Cardiac fibroblast (primary cell): ENCODE results near the gene MRPS6.

Source experiments
- DNase-seq, 2 donors: peaks; one replicate each; pipeline versions ENCODE4 v3.0.0 to v3.0.0-alpha.2; 2010; ENCODE audit warnings: low read depth in 2 of 2
- H3K4me3 ChIP-seq, 2 donors: replicated peaks in 1 of 2; 1 replicate in 1 of 2; 2 replicates in 1 of 2; pipeline ENCODE4 v1.5.1; 2011; ENCODE audit warnings: low read depth in 2 of 2, low read length in 2 of 2, mild to moderate bottlenecking in 2 of 2, moderate library complexity in 1 of 2
- CTCF ChIP-seq: IDR thresholded peaks from one replicate; pipeline ENCODE4 v1.5.1; 2011; ENCODE audit warnings: low read depth, mild to moderate bottlenecking, low read length, inconsistent platforms

MRPS6 gene

GRCh38 chr21:34073032-34073748, at the start of gene MRPS6, which contains the start of gene SLC5A3:
Gene MRPS6 (plus strand): TSS chr21:34073578. CDS start chr21:34073701, 123 bp downstream.
Gene SLC5A3 (plus strand): TSS chr21:34073578. CDS start chr21:34095199, 21,621 bp downstream.
- TF ChIP-seq CTCF, result no peak
- peak; percentile 81 to 87 for DNase-seq

GRCh38 chr21:34023691-34024373, 49.5 kb upstream of the MRPS6 start:
- no peak for TF ChIP-seq CTCF
- H3K4me3 ChIP-seq, result no peak overlapping the region
- no peak for DNase-seq

More at GRCh38 chr21:34073032-34073748, at the start of gene MRPS6, which contains the start of gene SLC5A3:
- H3K4me3 ChIP-seq, result peak within 1 kb of the TSS; percentile 81 to 85

GRCh38 chr21:34024374-34024693, 49.0 kb upstream of the MRPS6 start:
- DNase-seq, result no peak
- no peak for TF ChIP-seq CTCF
- no peak overlapping the region for H3K4me3 ChIP-seq

DNA sequence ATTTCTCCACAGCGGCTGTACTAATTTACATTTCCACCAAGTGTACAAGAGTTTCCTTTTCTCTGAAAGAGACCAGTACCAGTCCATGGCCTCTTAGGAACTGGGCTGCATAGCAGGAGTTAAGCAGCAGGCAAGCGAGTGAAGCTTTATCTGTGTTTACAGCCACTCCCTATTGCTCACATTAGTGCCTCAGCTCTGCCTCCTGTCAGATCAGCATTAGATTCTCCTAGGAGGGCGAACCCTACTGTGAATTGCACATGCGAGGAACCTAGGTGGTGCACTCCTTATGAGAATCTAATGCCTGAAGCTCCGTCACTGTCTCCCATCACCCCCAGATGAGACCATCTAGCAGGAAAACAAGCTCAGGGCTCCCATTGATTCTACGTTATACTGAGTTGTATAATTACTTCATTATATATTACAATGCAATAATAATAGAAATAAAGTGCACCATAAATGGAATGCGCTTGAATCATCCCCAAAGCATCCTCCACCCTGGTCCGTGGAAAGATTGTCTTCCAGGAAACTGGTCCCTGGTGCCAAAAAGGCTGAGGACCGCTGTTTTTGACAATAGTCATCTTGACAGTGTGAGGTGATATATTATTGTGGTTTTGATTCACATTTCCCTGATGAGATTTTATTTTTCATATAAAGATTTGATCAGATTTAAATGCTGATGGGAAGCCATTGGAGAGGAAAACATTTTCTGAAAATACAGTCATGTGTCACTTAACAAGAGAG, 45.5 kb upstream of the MRPS6 start:
- no peak for TF ChIP-seq CTCF
- DNase-seq, result peak in 1 of 2 donors; percentile 50
- H3K4me3 ChIP-seq, result no peak overlapping the region

GRCh38 chr21:34029743-34030528, 43.4 kb upstream of the MRPS6 start:
- peak overlapping the region in 1 of 2 donors; percentile 29 for H3K4me3 ChIP-seq
- peak; percentile 80 to 93 for DNase-seq
- no peak for TF ChIP-seq CTCF

DNA sequence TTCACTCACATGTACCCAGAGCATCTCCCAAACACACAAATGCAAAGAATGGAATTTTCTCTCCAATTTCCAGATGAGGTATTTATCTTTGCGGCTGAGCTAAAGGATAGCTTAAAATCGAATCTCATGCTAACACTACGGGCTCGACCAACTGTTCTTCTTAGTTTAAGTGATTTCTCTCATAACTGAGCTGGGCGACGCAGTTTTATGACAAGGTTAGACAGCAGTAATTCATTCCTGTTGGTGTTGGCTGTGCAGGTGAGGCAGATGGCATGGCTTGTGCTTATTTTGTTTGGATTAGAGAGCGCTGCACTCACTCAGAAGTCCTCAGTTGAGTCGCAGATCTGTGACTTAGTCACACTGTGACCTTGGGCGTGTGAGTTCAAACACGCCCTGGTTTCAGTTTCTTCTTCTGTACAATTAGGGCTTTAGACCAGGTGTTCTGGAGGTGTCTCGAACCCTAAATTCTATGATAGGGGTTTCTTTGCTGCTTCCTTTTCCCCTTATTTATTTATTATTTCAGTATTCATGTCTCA, 41.5 kb upstream of the MRPS6 start:
- TF ChIP-seq CTCF, result no peak
- DNase-seq, result no peak
- H3K4me3 ChIP-seq, result no peak overlapping the region
